HepG2 (cell line): ENCODE results near the gene PA2G4. TPM values are rescaled to one million over a fixed set of nuclear protein-coding genes. Genes with fewer than 3 reads are reported as not detected.

Source experiments
- ARNTL ChIP-seq: sonication (generic); formaldehyde crosslinking; IDR thresholded peaks from 2 replicates; pipeline ENCODE4 v1.4.0; 2020; ENCODE audit warnings: mild to moderate bottlenecking, missing genetic modification reagents
- EEA1 ChIP-seq: sonication (generic); formaldehyde crosslinking; IDR thresholded peaks from 2 replicates; pipeline ENCODE4 v1.5.1; 2020; ENCODE audit warnings: mild to moderate bottlenecking, missing genetic modification reagents, borderline replicate concordance
- GATAD2A ChIP-seq: IDR thresholded peaks from 2 replicates; pipeline ENCODE4 v1.6.1; 2016
- GFI1 ChIP-seq: sonication (generic); formaldehyde crosslinking; IDR thresholded peaks from 2 replicates; pipeline ENCODE4 v1.5.0; 2020; ENCODE audit warnings: missing genetic modification reagents, mild to moderate bottlenecking, borderline replicate concordance
- HOXA5 ChIP-seq: sonication (generic); formaldehyde crosslinking; IDR thresholded peaks from 2 replicates; pipeline ENCODE4 v1.4.0; 2020; ENCODE audit warnings: missing genetic modification reagents
- IRF2 ChIP-seq: IDR thresholded peaks from 2 replicates; pipeline ENCODE4 v1.6.1; 2018; ENCODE audit warnings: missing genetic modification reagents, missing compliant biosample characterization
- RARA ChIP-seq: IDR thresholded peaks from 2 replicates; pipeline ENCODE4 v1.6.1; 2016; ENCODE audit warnings: missing genetic modification reagents, missing compliant biosample characterization
- SMC3 ChIP-seq: IDR thresholded peaks from 2 replicates; pipeline ENCODE4 v1.6.1; 2011; ENCODE audit warnings: low read length, improper control_type of control experiment
- SRSF4 ChIP-seq: fragments of 200-400 bp; formaldehyde crosslinking; IDR thresholded peaks from one replicate; pipeline ENCODE4 v1.6.1; 2018; ENCODE audit warnings: mild to moderate bottlenecking, low read depth, low read length, moderate library complexity; ENCODE audit not compliant: poor library complexity, severe bottlenecking
- SUZ12 ChIP-seq: fragments of 150-350 bp; IDR thresholded peaks from 2 replicates; pipeline ENCODE4 v1.6.1; 2014; ENCODE audit warnings: low read depth, low read length
- TP53 ChIP-seq: sonication (generic); formaldehyde crosslinking; conservative IDR thresholded peaks from 2 replicates; pipeline ENCODE4 v1.4.0; 2020; ENCODE audit warnings: missing genetic modification reagents
- YEATS4 ChIP-seq: sonication (generic); formaldehyde crosslinking; IDR thresholded peaks from 2 replicates; pipeline ENCODE4 v1.4.0; 2020; ENCODE audit warnings: missing genetic modification reagents, borderline replicate concordance
- ZMYM3 ChIP-seq: sonication (generic); formaldehyde crosslinking; IDR thresholded peaks from 2 replicates; pipeline ENCODE4 v1.5.1; 2020; ENCODE audit warnings: mild to moderate bottlenecking, missing genetic modification reagents
- ZNF207 ChIP-seq: fragments of 450-650 bp; IDR thresholded peaks from 2 replicates; pipeline ENCODE4 v1.6.1; 2016; ENCODE audit warnings: antibody characterized with exemption, borderline replicate concordance
- ZNF383 ChIP-seq: sonication (generic); formaldehyde crosslinking; IDR thresholded peaks from 2 replicates; pipeline ENCODE4 v1.4.0; 2020; ENCODE audit warnings: missing genetic modification reagents, mild to moderate bottlenecking, borderline replicate concordance
- ZNF557 ChIP-seq: sonication (generic); formaldehyde crosslinking; IDR thresholded peaks from 2 replicates; pipeline ENCODE4 v1.4.0; 2020; ENCODE audit warnings: missing genetic modification reagents
- ZNF746 ChIP-seq: sonication (generic); formaldehyde crosslinking; IDR thresholded peaks from 2 replicates; pipeline ENCODE4 v1.8.0; 2022; ENCODE audit warnings: mild to moderate bottlenecking, missing genetic modification reagents
- polyA plus RNA-seq, 8 experiments: library from polyadenylated mRNA; depleted of rRNA in 3 of 8; stranded (reverse) in 7 of 8; unstranded in 1 of 8; fragments of >200 nt; fragmentation: Illumina TruSeq in 4 of 8; extraction: Trizol in 4 of 8; gene quantifications; 2 replicates each; pipeline versions ENCODE4 v1.2.1 to v1.2.3, GENCODE V29; 2011 to 2016; ENCODE audit warnings: low read depth in 4 of 8, missing spikeins in 1 of 8, mixed read lengths in 1 of 8; ENCODE audit not compliant: insufficient read depth in 1 of 8
- total RNA-seq, 5 experiments: library from RNA; depleted of rRNA; stranded (reverse); fragments of >200 nt; fragmentation: Illumina TruSeq; extraction: Trizol; gene quantifications; 2 replicates each; pipeline ENCODE4 v1.2.3, GENCODE V29; 2016; ENCODE audit warnings: low read depth in 1 of 5
- TF ChIP-seq, protein P1 (sequence below): sonication (generic); formaldehyde crosslinking; IDR thresholded peaks from 2 replicates; pipeline ENCODE4 v1.8.0; 2023; ENCODE audit warnings: mild to moderate bottlenecking, missing genetic modification reagents
- TF ChIP-seq, protein P2 (sequence below): sonication (generic); formaldehyde crosslinking; conservative IDR thresholded peaks from 2 replicates; pipeline ENCODE4 v1.4.0; 2020; ENCODE audit warnings: mild to moderate bottlenecking, missing genetic modification reagents, moderate library complexity
- TF ChIP-seq, protein P3 (sequence below): sonication (generic); formaldehyde crosslinking; IDR thresholded peaks from 2 replicates; pipeline ENCODE4 v1.9.0; 2021; ENCODE audit warnings: missing genetic modification reagents, borderline replicate concordance
- TF ChIP-seq, protein P4 (sequence below): sonication (generic); formaldehyde crosslinking; IDR thresholded peaks from 2 replicates; pipeline ENCODE4 v1.4.0; 2020; ENCODE audit warnings: missing genetic modification reagents
- TF ChIP-seq, protein P5 (sequence below): sonication (generic); formaldehyde crosslinking; IDR thresholded peaks from 2 replicates; pipeline ENCODE4 v1.4.0; 2020; ENCODE audit warnings: missing genetic modification reagents

PA2G4 gene
- total and polyA plus RNA-seq, 2 of the 13 experiments (the other 11 are each of a cell fraction or from before 2014, with no cell fraction given) = 147 to 240 TPM

DNA sequence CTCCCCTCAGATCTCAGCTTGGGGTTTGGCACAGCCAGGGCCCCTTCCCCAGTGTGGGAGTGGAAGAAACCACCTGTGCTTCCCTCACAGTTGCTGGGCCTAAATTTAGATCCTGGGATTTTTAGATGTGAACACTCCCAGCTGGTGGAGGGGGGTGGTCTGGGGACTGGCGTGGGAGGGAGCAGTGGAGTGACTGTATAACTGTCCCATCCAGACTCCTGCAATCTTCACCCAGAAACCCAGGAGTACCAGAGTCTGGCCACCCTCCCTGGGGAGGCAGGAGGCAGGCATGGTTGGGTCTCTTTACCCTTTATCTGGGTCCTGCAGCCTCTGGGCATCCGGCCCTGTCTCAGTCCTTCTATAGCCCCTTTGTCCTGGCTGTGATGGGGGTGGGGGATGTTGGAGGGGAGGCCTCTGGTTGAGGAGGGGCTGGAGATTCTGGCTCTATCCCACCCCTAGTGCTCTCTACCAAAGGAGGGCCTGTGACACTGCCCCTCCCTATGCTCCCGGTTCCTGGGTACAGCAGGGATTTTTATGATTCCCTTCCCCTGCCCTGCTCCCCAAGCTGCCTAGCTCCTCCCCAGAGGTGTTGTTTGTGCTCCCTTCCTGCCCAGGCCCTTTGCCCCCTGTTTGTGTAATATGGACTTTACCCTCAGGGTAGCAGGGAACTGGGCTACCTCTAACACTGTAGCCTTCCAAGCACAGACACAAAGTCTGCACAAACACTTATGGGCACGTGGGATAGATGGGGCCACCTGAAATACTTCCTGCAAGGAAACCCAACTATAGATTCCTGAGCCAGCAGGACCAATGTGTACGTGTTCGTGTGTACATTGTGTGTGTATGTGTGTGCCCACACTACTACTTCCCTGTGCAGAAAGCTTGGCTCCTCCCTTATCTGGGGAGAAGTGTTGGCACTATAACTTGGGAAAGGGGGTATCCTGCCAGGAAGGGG, 22.7 kb upstream of the PA2G4 start (continued):
- 0 out of 2 replicates have a peak, but pooled peaks have one; percentile 55 for TF ChIP-seq EEA1 (CRISPR knock-in tag)
- TF ChIP-seq GFI1 (CRISPR knock-in tag) = peak; percentile 91
- TF ChIP-seq SRSF4 = no peak
- peak; percentile 95 for TF ChIP-seq YEATS4 (CRISPR knock-in tag)
- TF ChIP-seq SMC3 = peak; percentile 21; the same call in 1 of the 2 replicates
- TF ChIP-seq, protein P1, sequence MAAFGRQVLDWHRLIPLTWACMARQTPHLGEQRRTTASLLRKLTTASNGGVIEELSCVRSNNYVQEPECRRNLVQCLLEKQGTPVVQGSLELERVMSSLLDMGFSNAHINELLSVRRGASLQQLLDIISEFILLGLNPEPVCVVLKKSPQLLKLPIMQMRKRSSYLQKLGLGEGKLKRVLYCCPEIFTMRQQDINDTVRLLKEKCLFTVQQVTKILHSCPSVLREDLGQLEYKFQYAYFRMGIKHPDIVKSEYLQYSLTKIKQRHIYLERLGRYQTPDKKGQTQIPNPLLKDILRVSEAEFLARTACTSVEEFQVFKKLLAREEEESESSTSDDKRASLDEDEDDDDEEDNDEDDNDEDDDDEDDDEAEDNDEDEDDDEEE (CRISPR knock-in tag) = no peak; the same call in 1 of the 2 replicates
- TF ChIP-seq ZNF207 = no peak
- no peak for TF ChIP-seq SUZ12
- TF ChIP-seq HOXA5 (CRISPR knock-in tag) = peak; percentile 68; the same call in 1 of the 2 replicates
- TF ChIP-seq ARNTL (CRISPR knock-in tag) = peak; percentile 98
- TF ChIP-seq, protein P2, sequence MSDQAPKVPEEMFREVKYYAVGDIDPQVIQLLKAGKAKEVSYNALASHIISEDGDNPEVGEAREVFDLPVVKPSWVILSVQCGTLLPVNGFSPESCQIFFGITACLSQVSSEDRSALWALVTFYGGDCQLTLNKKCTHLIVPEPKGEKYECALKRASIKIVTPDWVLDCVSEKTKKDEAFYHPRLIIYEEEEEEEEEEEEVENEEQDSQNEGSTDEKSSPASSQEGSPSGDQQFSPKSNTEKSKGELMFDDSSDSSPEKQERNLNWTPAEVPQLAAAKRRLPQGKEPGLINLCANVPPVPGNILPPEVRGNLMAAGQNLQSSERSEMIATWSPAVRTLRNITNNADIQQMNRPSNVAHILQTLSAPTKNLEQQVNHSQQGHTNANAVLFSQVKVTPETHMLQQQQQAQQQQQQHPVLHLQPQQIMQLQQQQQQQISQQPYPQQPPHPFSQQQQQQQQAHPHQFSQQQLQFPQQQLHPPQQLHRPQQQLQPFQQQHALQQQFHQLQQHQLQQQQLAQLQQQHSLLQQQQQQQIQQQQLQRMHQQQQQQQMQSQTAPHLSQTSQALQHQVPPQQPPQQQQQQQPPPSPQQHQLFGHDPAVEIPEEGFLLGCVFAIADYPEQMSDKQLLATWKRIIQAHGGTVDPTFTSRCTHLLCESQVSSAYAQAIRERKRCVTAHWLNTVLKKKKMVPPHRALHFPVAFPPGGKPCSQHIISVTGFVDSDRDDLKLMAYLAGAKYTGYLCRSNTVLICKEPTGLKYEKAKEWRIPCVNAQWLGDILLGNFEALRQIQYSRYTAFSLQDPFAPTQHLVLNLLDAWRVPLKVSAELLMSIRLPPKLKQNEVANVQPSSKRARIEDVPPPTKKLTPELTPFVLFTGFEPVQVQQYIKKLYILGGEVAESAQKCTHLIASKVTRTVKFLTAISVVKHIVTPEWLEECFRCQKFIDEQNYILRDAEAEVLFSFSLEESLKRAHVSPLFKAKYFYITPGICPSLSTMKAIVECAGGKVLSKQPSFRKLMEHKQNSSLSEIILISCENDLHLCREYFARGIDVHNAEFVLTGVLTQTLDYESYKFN (CRISPR knock-in tag) = peak; percentile 100
- TF ChIP-seq IRF2 (CRISPR knock-in tag) = peak; percentile 98
- TF ChIP-seq ZNF557 = peak; percentile 89
- TF ChIP-seq, protein P3, sequence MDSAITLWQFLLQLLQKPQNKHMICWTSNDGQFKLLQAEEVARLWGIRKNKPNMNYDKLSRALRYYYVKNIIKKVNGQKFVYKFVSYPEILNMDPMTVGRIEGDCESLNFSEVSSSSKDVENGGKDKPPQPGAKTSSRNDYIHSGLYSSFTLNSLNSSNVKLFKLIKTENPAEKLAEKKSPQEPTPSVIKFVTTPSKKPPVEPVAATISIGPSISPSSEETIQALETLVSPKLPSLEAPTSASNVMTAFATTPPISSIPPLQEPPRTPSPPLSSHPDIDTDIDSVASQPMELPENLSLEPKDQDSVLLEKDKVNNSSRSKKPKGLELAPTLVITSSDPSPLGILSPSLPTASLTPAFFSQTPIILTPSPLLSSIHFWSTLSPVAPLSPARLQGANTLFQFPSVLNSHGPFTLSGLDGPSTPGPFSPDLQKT (CRISPR knock-in tag) = no peak
- peak; percentile 99 for TF ChIP-seq RARA (CRISPR knock-in tag)
- peak; percentile 94 for TF ChIP-seq ZMYM3 (CRISPR knock-in tag)
- TF ChIP-seq TP53 (CRISPR knock-in tag) = 0 out of 2 replicates have a peak, but pooled peaks have one; percentile 58
- no peak for TF ChIP-seq ZNF383 (CRISPR knock-in tag)
- TF ChIP-seq, protein P4, sequence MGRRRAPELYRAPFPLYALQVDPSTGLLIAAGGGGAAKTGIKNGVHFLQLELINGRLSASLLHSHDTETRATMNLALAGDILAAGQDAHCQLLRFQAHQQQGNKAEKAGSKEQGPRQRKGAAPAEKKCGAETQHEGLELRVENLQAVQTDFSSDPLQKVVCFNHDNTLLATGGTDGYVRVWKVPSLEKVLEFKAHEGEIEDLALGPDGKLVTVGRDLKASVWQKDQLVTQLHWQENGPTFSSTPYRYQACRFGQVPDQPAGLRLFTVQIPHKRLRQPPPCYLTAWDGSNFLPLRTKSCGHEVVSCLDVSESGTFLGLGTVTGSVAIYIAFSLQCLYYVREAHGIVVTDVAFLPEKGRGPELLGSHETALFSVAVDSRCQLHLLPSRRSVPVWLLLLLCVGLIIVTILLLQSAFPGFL = no peak
- TF ChIP-seq ZNF746 = peak; percentile 98
- TF ChIP-seq, protein P5, sequence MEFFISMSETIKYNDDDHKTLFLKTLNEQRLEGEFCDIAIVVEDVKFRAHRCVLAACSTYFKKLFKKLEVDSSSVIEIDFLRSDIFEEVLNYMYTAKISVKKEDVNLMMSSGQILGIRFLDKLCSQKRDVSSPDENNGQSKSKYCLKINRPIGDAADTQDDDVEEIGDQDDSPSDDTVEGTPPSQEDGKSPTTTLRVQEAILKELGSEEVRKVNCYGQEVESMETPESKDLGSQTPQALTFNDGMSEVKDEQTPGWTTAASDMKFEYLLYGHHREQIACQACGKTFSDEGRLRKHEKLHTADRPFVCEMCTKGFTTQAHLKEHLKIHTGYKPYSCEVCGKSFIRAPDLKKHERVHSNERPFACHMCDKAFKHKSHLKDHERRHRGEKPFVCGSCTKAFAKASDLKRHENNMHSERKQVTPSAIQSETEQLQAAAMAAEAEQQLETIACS = no peak
- TF ChIP-seq GATAD2A (CRISPR knock-in tag) = peak; percentile 98
